Activated CD4-positive, alpha-beta T cell treated with anti-CD3 and anti-CD28 coated beads, Interleukin-2, amount 50 U/mL, for 16 hours (primary cell): ENCODE results near the gene HOXC10.

Experiments
- DNase-seq: peaks from one replicate; pipeline ENCODE4 v3.0.0-alpha.2; 2020

HOXC10 gene

GRCh38 chr12:53950789-53951576 lies 34.0 kb upstream of the HOXC10 start:
- no peak for DNase-seq

GRCh38 chr12:53951577-53952334 lies 33.2 kb upstream of the HOXC10 start:
- no peak for DNase-seq

GRCh38 chr12:53952335-53952694 lies 32.6 kb upstream of the HOXC10 start:
- DNase-seq, result no peak

- peak; percentile 15 for DNase-seq
These were observed 31.8 kb upstream of the HOXC10 start for GRCh38 chr12:53952871-53953734.

- DNase-seq, result no peak
These were observed 30.9 kb upstream of the HOXC10 start for GRCh38 chr12:53953831-53954693.

GRCh38 chr12:53954694-53955035 lies 30.3 kb upstream of the HOXC10 start, which contains the start of gene HOXC12:
Gene HOXC12, plus strand, starts transcription at chr12:53954903. Its CDS starts 27 bp downstream, at chr12:53954930.
- DNase-seq, result no peak

GRCh38 chr12:53955036-53955775 lies 29.7 kb upstream of the HOXC10 start:
- no peak for DNase-seq

GRCh38 chr12:53955776-53956250 lies 29.1 kb upstream of the HOXC10 start:
- no peak for DNase-seq

- no peak for DNase-seq
These were observed 28.6 kb upstream of the HOXC10 start for GRCh38 chr12:53956251-53956887.

GRCh38 chr12:53956914-53957536 lies 27.9 kb upstream of the HOXC10 start:
- DNase-seq, result no peak

- DNase-seq, result no peak
These were observed 26.8 kb upstream of the HOXC10 start for GRCh38 chr12:53958128-53958527.

GRCh38 chr12:53959314-53959713 lies 25.6 kb upstream of the HOXC10 start:
- DNase-seq, result no peak

GRCh38 chr12:53960187-53961024 lies 24.5 kb upstream of the HOXC10 start:
- DNase-seq, result no peak

GRCh38 chr12:53961025-53961761 lies 23.8 kb upstream of the HOXC10 start:
- DNase-seq, result no peak

GRCh38 chr12:53963005-53963404 lies 21.9 kb upstream of the HOXC10 start:
- no peak for DNase-seq

GRCh38 chr12:53963434-53964314 lies 21.3 kb upstream of the HOXC10 start:
- no peak for DNase-seq

- DNase-seq, result no peak
These were observed 20.6 kb upstream of the HOXC10 start for GRCh38 chr12:53964315-53964713.
